ENCODE data around the gene PTPRM. TPM values are rescaled to one million over a fixed set of nuclear protein-coding genes. Genes with fewer than 3 reads are reported as not detected.

The PTPRM gene
- total and polyA plus RNA-seq, 2 experiments from 2014 or later, result 1.6 to 5.3 TPM

DNA sequence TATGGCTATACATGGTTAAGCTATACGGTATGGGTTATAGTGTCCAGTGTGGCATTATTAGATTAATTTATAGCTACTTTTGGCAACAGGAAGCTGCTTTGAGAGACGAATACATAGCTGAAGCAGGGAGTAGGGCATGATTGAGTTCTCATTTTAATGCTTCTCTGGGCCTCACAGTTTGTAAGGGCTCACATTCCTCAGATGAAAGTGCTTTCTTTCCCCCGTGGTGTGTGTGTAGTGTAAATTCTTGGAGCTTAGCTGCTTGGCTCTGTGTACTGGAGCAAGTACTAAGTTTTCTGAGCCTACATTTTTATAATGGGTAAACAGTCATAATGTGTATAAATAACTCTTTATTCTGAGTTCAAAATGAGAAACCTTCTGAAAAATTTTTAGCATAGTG lies 173.7 kb downstream of the PTPRM start (continued):
- TF ChIP-seq, protein P1, sequence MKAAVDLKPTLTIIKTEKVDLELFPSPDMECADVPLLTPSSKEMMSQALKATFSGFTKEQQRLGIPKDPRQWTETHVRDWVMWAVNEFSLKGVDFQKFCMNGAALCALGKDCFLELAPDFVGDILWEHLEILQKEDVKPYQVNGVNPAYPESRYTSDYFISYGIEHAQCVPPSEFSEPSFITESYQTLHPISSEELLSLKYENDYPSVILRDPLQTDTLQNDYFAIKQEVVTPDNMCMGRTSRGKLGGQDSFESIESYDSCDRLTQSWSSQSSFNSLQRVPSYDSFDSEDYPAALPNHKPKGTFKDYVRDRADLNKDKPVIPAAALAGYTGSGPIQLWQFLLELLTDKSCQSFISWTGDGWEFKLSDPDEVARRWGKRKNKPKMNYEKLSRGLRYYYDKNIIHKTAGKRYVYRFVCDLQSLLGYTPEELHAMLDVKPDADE (IDR thresholded peaks at IDR 0.05), result no peak
- TF ChIP-seq ZNF331 (CRISPR knock-in tag; IDR thresholded peaks at IDR 0.05; ENCODE audit: low read depth) (no peak), EZH2phosphoT487 (IDR thresholded peaks at IDR 0.05; ENCODE audit: unreplicated experiment) (no peak), POLR2AphosphoS5 (IDR thresholded peaks at IDR 0.05; ENCODE audit: low read depth) (no peak), NANOG (IDR thresholded peaks at IDR 0.05; ENCODE audit: borderline replicate concordance) (no peak)
- TF ChIP-seq, protein P2, sequence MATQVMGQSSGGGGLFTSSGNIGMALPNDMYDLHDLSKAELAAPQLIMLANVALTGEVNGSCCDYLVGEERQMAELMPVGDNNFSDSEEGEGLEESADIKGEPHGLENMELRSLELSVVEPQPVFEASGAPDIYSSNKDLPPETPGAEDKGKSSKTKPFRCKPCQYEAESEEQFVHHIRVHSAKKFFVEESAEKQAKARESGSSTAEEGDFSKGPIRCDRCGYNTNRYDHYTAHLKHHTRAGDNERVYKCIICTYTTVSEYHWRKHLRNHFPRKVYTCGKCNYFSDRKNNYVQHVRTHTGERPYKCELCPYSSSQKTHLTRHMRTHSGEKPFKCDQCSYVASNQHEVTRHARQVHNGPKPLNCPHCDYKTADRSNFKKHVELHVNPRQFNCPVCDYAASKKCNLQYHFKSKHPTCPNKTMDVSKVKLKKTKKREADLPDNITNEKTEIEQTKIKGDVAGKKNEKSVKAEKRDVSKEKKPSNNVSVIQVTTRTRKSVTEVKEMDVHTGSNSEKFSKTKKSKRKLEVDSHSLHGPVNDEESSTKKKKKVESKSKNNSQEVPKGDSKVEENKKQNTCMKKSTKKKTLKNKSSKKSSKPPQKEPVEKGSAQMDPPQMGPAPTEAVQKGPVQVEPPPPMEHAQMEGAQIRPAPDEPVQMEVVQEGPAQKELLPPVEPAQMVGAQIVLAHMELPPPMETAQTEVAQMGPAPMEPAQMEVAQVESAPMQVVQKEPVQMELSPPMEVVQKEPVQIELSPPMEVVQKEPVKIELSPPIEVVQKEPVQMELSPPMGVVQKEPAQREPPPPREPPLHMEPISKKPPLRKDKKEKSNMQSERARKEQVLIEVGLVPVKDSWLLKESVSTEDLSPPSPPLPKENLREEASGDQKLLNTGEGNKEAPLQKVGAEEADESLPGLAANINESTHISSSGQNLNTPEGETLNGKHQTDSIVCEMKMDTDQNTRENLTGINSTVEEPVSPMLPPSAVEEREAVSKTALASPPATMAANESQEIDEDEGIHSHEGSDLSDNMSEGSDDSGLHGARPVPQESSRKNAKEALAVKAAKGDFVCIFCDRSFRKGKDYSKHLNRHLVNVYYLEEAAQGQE (IDR thresholded peaks at IDR 0.05; ENCODE audit: unreplicated experiment), result no peak

DNA sequence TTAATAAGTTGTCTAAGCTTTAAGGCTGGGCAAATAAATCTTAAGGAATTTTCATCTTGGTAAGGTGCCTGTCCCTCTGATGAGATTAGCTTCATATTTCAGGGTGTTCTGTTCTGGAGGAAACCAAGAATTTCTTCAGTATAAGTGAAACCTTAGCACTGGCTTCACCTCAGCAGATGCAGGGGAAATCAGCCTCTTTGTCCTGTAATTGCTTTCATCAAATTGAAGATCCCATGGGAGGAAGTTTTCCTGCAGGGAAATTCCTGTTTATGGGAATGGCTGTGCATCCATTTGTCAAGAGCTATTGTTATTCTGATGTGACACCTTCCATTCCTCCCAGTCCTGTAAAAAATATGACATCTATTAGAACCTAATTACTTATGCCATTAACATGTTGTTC lies 174.5 kb downstream of the PTPRM start:
- no peaks in the 10 kb centered on the region for H3K9me2 ChIP-seq (ENCODE audit: insufficient read depth)
- H3K36me3 Mint-ChIP-seq (ENCODE audit: low read depth), result peaks cover 16% of the 10 kb centered on the region; the same call in 2 of the 3 replicates
- DNase-seq (ENCODE audit: low spot score), result no peak
- peaks cover 9% of the 10 kb centered on the region for H3K27me3 Mint-ChIP-seq (ENCODE audit: insufficient read depth, low read depth, poor library complexity)
- 0 out of 2 replicates have a peak overlapping the region, but pooled peaks have one; percentile 13 for H3K27ac Mint-ChIP-seq
- H3K9me3 Mint-ChIP-seq, result peaks cover 24% of the 10 kb centered on the region
- peak overlapping the region; percentile 54 for H3K4me2 ChIP-seq
- no peaks in the 10 kb centered on the region for H3K27me3 ChIP-seq (ENCODE audit: insufficient read depth)
- H3F3A ChIP-seq (replicated peaks; ENCODE audit: low read depth), result no peaks in the 10 kb centered on the region
- H3K36me3 ChIP-seq (ENCODE audit: insufficient read depth), result no peaks in the 10 kb centered on the region; the same call in 1 of the 2 replicates
- no peak for ATAC-seq
- TF ChIP-seq EZH2 (IDR thresholded peaks at IDR 0.05; ENCODE audit: low read depth, unreplicated experiment) (no peak), NANOG (IDR thresholded peaks at IDR 0.05; ENCODE audit: borderline replicate concordance) (0 out of 2 replicates have a peak, but pooled peaks have one; percentile 15)
- TF ChIP-seq, protein P2 (IDR thresholded peaks at IDR 0.05; ENCODE audit: unreplicated experiment), result no peak
- no peak overlapping the region for H3K4me3 ChIP-seq
- no peak overlapping the region for H2AFZ ChIP-seq
- peaks cover 42% of the 10 kb centered on the region for H3K4me1 ChIP-seq (ENCODE audit: insufficient read depth)
- peak overlapping the region; percentile 58 for H3K27ac ChIP-seq (ENCODE audit: low read depth)
- H3K4me3 Mint-ChIP-seq, result no peak overlapping the region; the same call in 2 of the 3 replicates
- no peaks in the 10 kb centered on the region for H3K79me2 ChIP-seq (replicated peaks; ENCODE audit: insufficient read depth)
- peaks cover 34% of the 10 kb centered on the region for H3K4me1 Mint-ChIP-seq
- H4K20me1 ChIP-seq (replicated peaks; ENCODE audit: insufficient read depth), result no peaks in the 10 kb centered on the region
